ENCODE results near the gene VCP. TPM values are rescaled to one million over a fixed set of nuclear protein-coding genes. Genes with fewer than 3 reads are reported as not detected.
A peak's percentile ranks its signal among the peaks of the same experiment; 100 is the strongest.

VCP gene
- total and polyA plus RNA-seq, 9 of the 15 experiments (the other 6 are each of a cell fraction or from before 2014, with no cell fraction given): 7.1 to 257 (median 199) TPM

DNA sequence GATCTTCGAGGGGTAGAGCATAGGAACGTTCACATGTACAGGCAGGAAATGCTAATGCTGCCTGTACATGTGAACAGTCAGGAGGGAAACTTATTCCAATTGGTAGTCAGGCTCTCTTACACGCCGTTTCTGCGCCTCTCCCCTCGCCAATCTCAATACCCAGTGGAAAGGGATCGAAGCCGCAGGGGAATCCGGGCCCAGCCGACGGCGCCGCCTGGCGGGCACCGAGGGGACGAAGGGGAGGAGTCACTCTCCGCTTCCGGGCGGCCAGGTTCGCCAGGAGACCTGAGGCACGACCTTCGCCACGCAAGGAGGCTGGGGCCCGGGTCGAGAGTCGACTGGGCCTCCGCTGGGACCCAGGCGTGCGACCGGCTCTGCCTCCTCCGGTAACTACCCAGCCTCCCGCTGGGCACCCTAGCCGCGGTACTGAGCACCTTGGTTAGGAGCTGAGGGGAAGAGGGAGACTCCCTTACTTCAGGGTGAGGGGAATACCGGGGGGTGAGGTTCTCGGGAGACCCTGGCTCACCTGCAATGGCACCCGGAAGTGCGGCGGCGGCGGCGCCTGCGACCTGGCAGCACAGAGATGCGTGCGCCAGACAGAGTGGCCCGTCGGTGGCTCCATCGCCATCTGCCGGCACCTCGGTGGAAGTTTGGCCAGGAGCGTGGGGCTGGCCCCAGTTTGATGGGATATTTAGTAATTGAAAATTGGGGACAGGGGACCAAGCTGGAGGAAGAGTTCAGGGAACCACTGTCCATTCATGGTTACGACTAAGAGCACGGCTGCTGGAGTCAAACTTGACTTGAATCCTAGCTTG is 23.8 kb upstream of the VCP start, which contains the start of gene PIGO (continued):
- TF ChIP-seq, protein P1, sequence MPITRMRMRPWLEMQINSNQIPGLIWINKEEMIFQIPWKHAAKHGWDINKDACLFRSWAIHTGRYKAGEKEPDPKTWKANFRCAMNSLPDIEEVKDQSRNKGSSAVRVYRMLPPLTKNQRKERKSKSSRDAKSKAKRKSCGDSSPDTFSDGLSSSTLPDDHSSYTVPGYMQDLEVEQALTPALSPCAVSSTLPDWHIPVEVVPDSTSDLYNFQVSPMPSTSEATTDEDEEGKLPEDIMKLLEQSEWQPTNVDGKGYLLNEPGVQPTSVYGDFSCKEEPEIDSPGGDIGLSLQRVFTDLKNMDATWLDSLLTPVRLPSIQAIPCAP (CRISPR knock-in tag; IDR thresholded peaks at IDR 0.05; ENCODE audit: borderline replicate concordance): no peak
- TF ChIP-seq CAMTA2 (CRISPR knock-in tag; conservative IDR thresholded peaks at IDR 0.05) (no peak), NR2F6 (CRISPR knock-in tag; IDR thresholded peaks at IDR 0.05) (no peak), ZKSCAN8 (CRISPR knock-in tag; IDR thresholded peaks at IDR 0.05) (no peak), ZC3H4 (CRISPR knock-in tag; IDR thresholded peaks at IDR 0.05; ENCODE audit: borderline replicate concordance) (0 out of 2 replicates have a peak, but pooled peaks have one; percentile 37), ZNF384 (IDR thresholded peaks at IDR 0.05; ENCODE audit: low read depth, low read length) (no peak), NCOA4 (IDR thresholded peaks at IDR 0.05; ENCODE audit: partially characterized antibody) (no peak), NCOR1 (IDR thresholded peaks at IDR 0.05) (no peak), ZNF766 (CRISPR knock-in tag; conservative IDR thresholded peaks at IDR 0.05) (no peak), SRF (CRISPR knock-in tag; IDR thresholded peaks at IDR 0.05) (0 out of 4 replicates have a peak, but pooled peaks of 1 of the 2 experiments have one; percentile 3), ZNF586 (CRISPR knock-in tag; conservative IDR thresholded peaks at IDR 0.05) (no peak), MTA3 (IDR thresholded peaks at IDR 0.05; ENCODE audit: borderline replicate concordance) (peak; percentile 86; the same call in 1 of the 2 replicates), PRMT5 (CRISPR knock-in tag; IDR thresholded peaks at IDR 0.05) (no peak)
- TF ChIP-seq, protein P2, sequence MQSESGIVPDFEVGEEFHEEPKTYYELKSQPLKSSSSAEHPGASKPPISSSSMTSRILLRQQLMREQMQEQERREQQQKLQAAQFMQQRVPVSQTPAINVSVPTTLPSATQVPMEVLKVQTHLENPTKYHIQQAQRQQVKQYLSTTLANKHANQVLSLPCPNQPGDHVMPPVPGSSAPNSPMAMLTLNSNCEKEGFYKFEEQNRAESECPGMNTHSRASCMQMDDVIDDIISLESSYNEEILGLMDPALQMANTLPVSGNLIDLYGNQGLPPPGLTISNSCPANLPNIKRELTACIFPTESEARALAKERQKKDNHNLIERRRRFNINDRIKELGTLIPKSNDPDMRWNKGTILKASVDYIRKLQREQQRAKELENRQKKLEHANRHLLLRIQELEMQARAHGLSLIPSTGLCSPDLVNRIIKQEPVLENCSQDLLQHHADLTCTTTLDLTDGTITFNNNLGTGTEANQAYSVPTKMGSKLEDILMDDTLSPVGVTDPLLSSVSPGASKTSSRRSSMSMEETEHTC (IDR thresholded peaks at IDR 0.05): peak; percentile 31; the same call in 1 of the 2 replicates
- TF ChIP-seq, protein P3, sequence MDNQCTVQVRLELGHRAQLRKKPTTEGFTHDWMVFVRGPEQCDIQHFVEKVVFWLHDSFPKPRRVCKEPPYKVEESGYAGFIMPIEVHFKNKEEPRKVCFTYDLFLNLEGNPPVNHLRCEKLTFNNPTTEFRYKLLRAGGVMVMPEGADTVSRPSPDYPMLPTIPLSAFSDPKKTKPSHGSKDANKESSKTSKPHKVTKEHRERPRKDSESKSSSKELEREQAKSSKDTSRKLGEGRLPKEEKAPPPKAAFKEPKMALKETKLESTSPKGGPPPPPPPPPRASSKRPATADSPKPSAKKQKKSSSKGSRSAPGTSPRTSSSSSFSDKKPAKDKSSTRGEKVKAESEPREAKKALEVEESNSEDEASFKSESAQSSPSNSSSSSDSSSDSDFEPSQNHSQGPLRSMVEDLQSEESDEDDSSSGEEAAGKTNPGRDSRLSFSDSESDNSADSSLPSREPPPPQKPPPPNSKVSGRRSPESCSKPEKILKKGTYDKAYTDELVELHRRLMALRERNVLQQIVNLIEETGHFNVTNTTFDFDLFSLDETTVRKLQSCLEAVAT (IDR thresholded peaks at IDR 0.05): no peak
- TF ChIP-seq, protein P4, sequence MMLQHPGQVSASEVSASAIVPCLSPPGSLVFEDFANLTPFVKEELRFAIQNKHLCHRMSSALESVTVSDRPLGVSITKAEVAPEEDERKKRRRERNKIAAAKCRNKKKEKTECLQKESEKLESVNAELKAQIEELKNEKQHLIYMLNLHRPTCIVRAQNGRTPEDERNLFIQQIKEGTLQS (IDR thresholded peaks at IDR 0.05): no peak
- TF ChIP-seq, protein P4 (CRISPR knock-in tag; conservative IDR thresholded peaks at IDR 0.05): no peak

Data from K562 (cell line).